HG03108 (cell line): Measurements from ENCODE around the gene TMCO6.
"Not testable (repeated sequence)": the region's sequence is repeated elsewhere in the genome, so short reads cannot be mapped to it uniquely, and the experiment has no call there.

Experiments
- ATAC-seq: cut with Tn5 transposase; IDR thresholded peaks from one replicate; pipeline ENCODE4 v1.9.1; 2021; ENCODE audit warnings: moderate library complexity; ENCODE audit not compliant: unreplicated experiment

TMCO6 gene

GRCh38 chr5:140630292-140631035 is 8.8 kb upstream of the TMCO6 start:
- ATAC-seq = no peak

- ATAC-seq = no peak
Observed at GRCh38 chr5:140631036-140631417, 8.2 kb upstream of the TMCO6 start.

- peak; percentile 36 for ATAC-seq
Observed at GRCh38 chr5:140631831-140632365, 7.4 kb upstream of the TMCO6 start.

DNA sequence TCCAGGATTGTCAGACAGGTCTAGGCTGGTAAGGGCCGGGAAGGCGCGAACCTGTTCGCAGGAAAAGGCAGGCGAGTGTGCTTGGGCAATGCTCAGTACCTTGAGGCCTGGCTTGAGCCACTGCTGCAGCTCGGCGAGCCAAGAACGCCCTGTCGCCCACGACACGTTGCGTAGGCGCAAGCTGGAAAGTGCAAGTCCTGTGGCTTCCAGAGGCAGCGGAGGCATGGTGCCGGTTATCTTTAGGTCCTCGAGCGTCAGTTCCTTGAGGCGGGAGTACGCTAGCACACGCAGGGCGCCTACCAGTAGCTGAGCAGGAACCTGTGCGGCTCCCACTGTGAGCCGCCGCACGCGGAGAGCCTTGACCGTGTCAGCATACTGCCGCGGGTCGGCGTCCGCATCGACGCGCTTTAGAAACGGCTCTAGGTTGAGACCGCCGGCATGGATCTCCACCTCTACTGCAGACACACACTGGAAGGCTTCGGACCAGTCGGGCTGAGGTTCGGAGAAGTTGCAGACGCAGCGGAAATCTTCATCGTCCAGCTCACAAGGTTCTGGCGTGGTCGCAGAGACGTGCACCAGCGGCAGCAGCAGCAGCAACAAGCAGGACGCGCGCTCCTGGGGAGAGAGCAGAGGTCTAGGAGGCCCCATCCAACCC is 6.8 kb upstream of the TMCO6 start:
- peak; percentile 48 for ATAC-seq

GRCh38 chr5:140633021-140633471 is 6.2 kb upstream of the TMCO6 start, which contains the start of gene CD14:
Gene CD14, minus strand, starts transcription at chr5:140633175. Its CDS starts 104 bp downstream, at chr5:140633071.
- peak; percentile 17 for ATAC-seq

DNA sequence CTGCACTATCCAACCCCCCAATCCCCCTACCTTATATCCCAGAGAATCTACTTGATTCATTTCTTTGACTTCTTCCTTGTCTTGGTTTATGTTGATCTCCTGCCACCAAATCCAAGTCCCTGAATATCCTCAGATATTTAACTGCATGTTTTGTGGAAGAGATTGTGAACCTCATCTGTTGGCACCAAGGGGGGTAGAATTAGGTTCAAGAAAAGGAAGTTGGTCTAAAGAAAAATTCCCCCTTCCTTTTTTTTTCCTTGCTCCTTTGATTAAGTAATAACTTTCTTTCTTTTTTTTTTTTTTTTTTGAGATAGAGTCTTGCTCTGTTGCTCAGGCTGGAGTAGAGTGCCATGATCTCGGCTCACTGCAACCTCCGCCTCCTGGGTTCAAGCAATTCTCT is 5.8 kb upstream of the TMCO6 start:
- no peak for ATAC-seq

DNA sequence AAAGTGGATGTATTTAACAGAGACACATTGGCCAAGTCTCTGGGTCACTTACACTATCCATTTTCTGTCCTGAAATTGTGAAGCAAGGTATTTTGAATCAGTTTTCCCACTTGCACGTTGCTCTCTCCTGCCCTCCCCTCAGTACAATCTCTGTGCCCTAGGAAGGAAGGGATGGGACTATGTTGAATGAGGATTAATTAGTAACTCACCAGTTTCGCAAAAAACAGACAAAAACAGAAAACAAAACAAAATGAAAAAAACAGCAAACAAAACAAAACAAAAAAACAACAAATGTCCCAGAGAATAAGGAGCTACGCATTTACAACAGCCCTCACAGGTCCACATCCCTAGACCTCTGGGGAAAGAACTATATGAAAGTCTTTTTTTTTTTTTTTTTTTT is 5.1 kb upstream of the TMCO6 start:
- no peak for ATAC-seq

- ATAC-seq = no peak
Observed at GRCh38 chr5:140635291-140636257, 3.7 kb upstream of the TMCO6 start.

- no peak for ATAC-seq
Observed at GRCh38 chr5:140637371-140638100, 1.7 kb upstream of the TMCO6 start.

DNA sequence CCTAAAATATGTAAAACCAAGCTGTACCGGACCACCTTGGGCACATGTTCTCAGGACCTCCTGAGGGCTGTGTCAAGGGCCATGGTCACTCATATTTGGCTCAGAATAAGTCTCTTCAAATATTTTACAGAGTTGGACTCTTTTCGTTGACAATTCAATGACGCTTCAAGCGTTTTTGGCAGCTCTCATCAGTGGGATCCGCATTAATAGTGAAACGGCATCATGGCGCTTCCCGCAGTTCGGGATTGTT is 428 bp upstream of the TMCO6 start:
- not testable (repeated sequence) for ATAC-seq

- ATAC-seq = no peak
Observed at GRCh38 chr5:140641716-140642115, 2.5 kb downstream of the TMCO6 start.

DNA sequence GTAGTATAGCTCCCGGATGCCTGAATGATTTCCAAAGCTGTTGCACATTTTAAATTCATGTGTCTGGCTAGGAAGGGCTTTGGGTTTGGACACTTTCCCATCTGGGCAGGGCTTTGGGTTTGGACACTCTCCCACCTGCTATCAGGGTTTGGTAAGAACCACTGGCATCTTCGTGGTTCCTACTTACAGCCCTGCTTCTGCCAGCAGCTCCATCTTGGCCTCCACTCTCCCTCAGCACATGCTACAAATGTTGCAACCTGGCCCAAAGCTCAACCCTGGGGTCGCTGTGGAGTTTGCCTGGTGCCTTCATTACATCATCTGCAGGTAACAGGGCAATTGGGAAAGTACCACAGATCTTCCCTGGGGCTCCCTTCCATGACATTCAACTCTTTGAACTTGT is 3.5 kb downstream of the TMCO6 start:
- no peak for ATAC-seq

GRCh38 chr5:140647042-140647419 is 7.8 kb downstream of the TMCO6 start:
- ATAC-seq = no peak

GRCh38 chr5:140658870-140659269 is 19.6 kb downstream of the TMCO6 start:
- ATAC-seq = no peak

- not testable (repeated sequence) for ATAC-seq
Observed at GRCh38 chr5:140660371-140660770, 21.1 kb downstream of the TMCO6 start.

- ATAC-seq = no peak
Observed at GRCh38 chr5:140664030-140664358, 24.7 kb downstream of the TMCO6 start.

DNA sequence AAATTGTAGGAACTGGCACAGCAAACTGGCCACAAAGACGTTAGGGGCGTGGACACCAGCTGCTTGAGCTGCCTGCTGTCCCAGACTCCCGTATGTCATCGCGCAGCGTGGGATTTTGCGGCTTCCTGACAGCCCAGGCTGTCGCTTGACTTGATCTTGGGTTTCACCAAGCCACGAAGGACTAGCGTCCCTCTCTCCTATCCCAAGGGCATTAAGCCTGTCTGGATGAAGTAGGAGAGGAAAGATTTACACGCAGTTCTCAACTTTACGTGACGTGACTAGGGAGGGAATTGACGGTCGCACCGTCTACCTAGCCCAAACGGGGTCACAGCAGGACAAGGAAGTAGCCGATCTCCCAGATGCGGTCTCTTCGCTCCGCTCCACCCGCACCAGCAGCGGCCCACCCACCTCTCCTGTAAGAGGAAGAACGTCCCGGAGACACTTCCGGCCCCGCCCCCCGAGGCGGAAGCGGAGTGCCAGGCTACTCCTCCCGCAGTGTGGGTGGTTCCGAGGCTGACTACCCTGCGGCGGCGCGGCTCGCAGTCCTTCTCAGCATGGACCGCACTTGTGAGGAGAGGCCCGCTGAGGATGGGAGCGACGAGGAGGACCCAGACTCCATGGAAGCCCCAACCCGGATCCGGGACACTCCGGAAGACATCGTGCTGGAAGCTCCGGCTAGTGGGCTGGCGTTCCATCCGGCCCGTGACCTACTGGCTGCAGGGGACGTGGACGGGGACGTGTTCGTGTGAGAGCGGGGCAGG is 25.3 kb downstream of the TMCO6 start, which contains the start of gene WDR55:
WDR55 (plus strand) TSS at position 546 of the 761 bp plus-strand sequence; CDS start at position 555, 9 bp downstream.
- peak; percentile 98 for ATAC-seq

- not testable (repeated sequence) for ATAC-seq
Observed at GRCh38 chr5:140671035-140671434, 31.8 kb downstream of the TMCO6 start.

DNA sequence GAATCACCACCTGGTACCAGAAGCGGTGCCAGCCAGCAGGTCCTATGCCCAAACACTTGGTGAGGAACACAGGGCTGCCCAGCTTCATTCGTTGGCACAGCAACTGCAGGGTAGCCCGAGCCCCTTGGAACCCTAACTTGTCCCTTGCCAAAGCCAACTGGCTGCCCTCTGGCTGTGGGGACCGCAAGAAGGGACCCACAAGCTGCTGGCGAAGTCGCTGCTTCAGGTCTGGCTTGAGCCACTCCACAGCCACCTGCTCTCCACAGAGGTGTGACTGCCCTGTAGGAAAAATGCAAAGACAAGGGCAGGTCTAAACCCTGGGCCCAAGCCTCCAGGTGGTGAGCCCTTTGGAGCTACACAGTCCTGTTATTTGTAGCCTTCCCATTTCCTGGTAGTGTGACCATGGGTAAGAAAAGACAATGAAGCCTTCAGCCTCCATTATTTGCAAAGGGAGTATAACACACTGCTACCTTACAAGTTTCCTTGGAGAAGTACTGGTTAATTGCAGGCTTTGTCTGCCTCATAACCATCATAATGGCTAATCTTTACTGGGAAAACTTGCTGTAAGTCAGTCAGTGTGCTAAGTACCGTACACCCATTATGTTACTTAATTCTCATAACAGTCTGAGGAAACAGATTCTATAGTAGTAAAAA is 32.3 kb downstream of the TMCO6 start:
- ATAC-seq = no peak
